Loucy (cell line): ENCODE data around the gene HIVEP2.

Experiments used
- H2AFZ ChIP-seq: fragments of 200-600 bp; sonication (generic); 2 replicates; pipeline ENCODE4 v1.6.0; 2016; ENCODE audit warnings: antibody characterized with exemption, mild to moderate bottlenecking, low read length, moderate library complexity
- H3F3A ChIP-seq: fragments of 200-600 bp; 2 replicates; pipeline ENCODE4 v1.6.0; 2016; ENCODE audit warnings: antibody characterized with exemption, low read depth, mild to moderate bottlenecking
- H3K27me3 ChIP-seq: fragments of 200-600 bp; sonication (generic); 2 replicates; pipeline ENCODE4 v1.6.1; 2014; ENCODE audit warnings: low read length, mild to moderate bottlenecking; ENCODE audit not compliant: insufficient read depth, poor library complexity, severe bottlenecking
- H3K36me3 ChIP-seq: fragments of 200-600 bp; sonication (generic); 2 replicates; pipeline ENCODE4 v1.6.1; 2016; ENCODE audit warnings: low read length; ENCODE audit not compliant: insufficient read depth
- H3K4me1 ChIP-seq: fragments of 200-600 bp; sonication (generic); 2 replicates; pipeline ENCODE4 v1.5.1; 2014; ENCODE audit warnings: low read length, mild to moderate bottlenecking; ENCODE audit not compliant: insufficient read depth, poor library complexity, severe bottlenecking
- H3K4me2 ChIP-seq: fragments of 200-600 bp; sonication (generic); 2 replicates; pipeline ENCODE4 v1.6.0; 2014; ENCODE audit warnings: antibody characterized with exemption, low read length, low read depth, mild to moderate bottlenecking; ENCODE audit not compliant: poor library complexity, severe bottlenecking
- H3K4me3 ChIP-seq: fragments of 200-600 bp; sonication (generic); 2 replicates; pipeline ENCODE4 v1.5.1; 2014; ENCODE audit warnings: low read length, mild to moderate bottlenecking, mixed read lengths; ENCODE audit not compliant: poor library complexity, severe bottlenecking
- H3K79me2 ChIP-seq: fragments of 200-600 bp; sonication (generic); 2 replicates; pipeline ENCODE4 v1.6.1; 2014; ENCODE audit warnings: low read length; ENCODE audit not compliant: insufficient read depth
- H3K9ac ChIP-seq: fragments of 200-600 bp; sonication (generic); 2 replicates; pipeline ENCODE4 v1.6.0; 2014; ENCODE audit warnings: mild to moderate bottlenecking, low read depth, low read length, moderate library complexity; ENCODE audit not compliant: poor library complexity, severe bottlenecking
- H3K9me2 ChIP-seq: fragments of 200-600 bp; sonication (generic); replicated peaks from 2 replicates; pipeline ENCODE4 v1.6.1; 2016; ENCODE audit warnings: low read depth, low read length, mixed read lengths
- H3K9me3 ChIP-seq: fragments of 200-600 bp; sonication (generic); 2 replicates; pipeline ENCODE4 v1.6.1; 2014; ENCODE audit warnings: mild to moderate bottlenecking, antibody characterized with exemption, low read length, low read depth; ENCODE audit not compliant: insufficient read depth
- H4K20me1 ChIP-seq: fragments of 200-600 bp; sonication (generic); 2 replicates; pipeline ENCODE4 v1.6.0; 2014; ENCODE audit warnings: antibody characterized with exemption, low read length, mild to moderate bottlenecking; ENCODE audit not compliant: insufficient read depth, poor library complexity, severe bottlenecking
- EZH2phosphoT487 ChIP-seq: fragments of 200-600 bp; IDR thresholded peaks from 2 replicates; pipeline ENCODE4 v1.6.1; 2018; ENCODE audit warnings: antibody characterized with exemption, mild to moderate bottlenecking, moderate library complexity, borderline replicate concordance
- TF ChIP-seq, protein P1 (sequence below): fragments of 200-600 bp; sonication (generic); conservative IDR thresholded peaks from 2 replicates; pipeline ENCODE4 v1.5.1; 2014; ENCODE audit warnings: mild to moderate bottlenecking, antibody characterized with exemption, low read length

HIVEP2 gene

GRCh38 chr6:142934106-142934505, 10.9 kb downstream of the HIVEP2 start:
- peak overlapping the region; percentile 66 for H3K9ac ChIP-seq
- peak overlapping the region; percentile 66 for H3K4me3 ChIP-seq
- peaks cover 100% of the 10 kb centered on the region for H3K79me2 ChIP-seq
- H3K27me3 ChIP-seq = no peaks in the 10 kb centered on the region
- TF ChIP-seq, protein P1, sequence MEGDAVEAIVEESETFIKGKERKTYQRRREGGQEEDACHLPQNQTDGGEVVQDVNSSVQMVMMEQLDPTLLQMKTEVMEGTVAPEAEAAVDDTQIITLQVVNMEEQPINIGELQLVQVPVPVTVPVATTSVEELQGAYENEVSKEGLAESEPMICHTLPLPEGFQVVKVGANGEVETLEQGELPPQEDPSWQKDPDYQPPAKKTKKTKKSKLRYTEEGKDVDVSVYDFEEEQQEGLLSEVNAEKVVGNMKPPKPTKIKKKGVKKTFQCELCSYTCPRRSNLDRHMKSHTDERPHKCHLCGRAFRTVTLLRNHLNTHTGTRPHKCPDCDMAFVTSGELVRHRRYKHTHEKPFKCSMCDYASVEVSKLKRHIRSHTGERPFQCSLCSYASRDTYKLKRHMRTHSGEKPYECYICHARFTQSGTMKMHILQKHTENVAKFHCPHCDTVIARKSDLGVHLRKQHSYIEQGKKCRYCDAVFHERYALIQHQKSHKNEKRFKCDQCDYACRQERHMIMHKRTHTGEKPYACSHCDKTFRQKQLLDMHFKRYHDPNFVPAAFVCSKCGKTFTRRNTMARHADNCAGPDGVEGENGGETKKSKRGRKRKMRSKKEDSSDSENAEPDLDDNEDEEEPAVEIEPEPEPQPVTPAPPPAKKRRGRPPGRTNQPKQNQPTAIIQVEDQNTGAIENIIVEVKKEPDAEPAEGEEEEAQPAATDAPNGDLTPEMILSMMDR = no peak
- TF ChIP-seq EZH2phosphoT487 = no peak
- no peaks in the 10 kb centered on the region for H3K9me3 ChIP-seq
- H4K20me1 ChIP-seq = peaks cover 20% of the 10 kb centered on the region
- H2AFZ ChIP-seq = no peak overlapping the region
- H3K4me1 ChIP-seq = peaks cover 76% of the 10 kb centered on the region
- no peaks in the 10 kb centered on the region for H3K9me2 ChIP-seq
- H3K4me2 ChIP-seq = peak overlapping the region; percentile 91
- H3F3A ChIP-seq = no peaks in the 10 kb centered on the region
- no peaks in the 10 kb centered on the region for H3K36me3 ChIP-seq

DNA sequence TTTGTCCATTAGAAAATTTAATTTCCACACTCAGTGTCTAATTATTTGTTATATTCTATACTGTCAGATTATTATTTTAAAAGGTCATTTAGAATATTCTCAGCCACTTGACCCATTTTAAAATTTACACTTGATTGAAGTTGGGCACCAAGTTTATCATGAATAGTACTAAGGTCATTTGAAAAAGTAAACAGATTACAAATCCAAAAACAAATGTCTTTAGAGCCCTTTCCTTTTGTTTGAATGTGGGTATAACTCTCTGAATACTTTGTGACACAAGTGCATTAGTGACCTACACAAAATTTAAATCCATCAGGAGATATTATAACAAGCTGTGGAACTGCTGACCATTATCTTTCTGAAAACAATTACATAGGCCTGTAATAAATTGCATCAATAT, 11.3 kb downstream of the HIVEP2 start:
- TF ChIP-seq EZH2phosphoT487 = no peak
- TF ChIP-seq, protein P1 = no peak
- no peaks in the 10 kb centered on the region for H3K27me3 ChIP-seq
- peaks cover 21% of the 10 kb centered on the region for H4K20me1 ChIP-seq
- H3K4me2 ChIP-seq = peak overlapping the region; percentile 91
- peak overlapping the region; percentile 66 for H3K9ac ChIP-seq
- peaks cover 76% of the 10 kb centered on the region for H3K4me1 ChIP-seq
- H2AFZ ChIP-seq = no peak overlapping the region
- no peaks in the 10 kb centered on the region for H3F3A ChIP-seq
- H3K36me3 ChIP-seq = no peaks in the 10 kb centered on the region
- H3K79me2 ChIP-seq = peaks cover 100% of the 10 kb centered on the region
- H3K4me3 ChIP-seq = peak overlapping the region; percentile 66
- H3K9me2 ChIP-seq = no peaks in the 10 kb centered on the region
- H3K9me3 ChIP-seq = no peaks in the 10 kb centered on the region

DNA sequence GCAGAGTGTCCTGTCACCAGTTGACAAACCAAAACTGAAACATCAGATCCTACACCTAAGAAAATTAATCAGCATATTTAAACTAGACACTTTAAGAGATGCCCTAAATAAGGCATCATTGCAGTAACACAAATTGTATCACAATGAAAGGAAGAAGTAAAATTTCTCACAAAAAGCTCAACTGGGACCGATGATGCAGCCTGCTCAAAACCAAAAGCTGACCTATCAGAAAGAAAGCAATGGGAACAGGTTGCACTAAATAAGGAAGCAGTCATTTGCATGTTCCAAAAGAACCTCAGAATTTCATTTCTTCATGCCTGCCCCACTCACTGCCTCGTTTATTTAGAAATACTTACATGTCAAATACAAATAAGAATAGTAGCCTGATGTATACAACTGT, 12.1 kb downstream of the HIVEP2 start:
- Histone ChIP-seq H3K79me2 (peaks cover 100% of the 10 kb centered on the region), H3K36me3 (no peaks in the 10 kb centered on the region), H3K4me2 (peak overlapping the region; percentile 91), H2AFZ (no peak overlapping the region), H3K27me3 (no peaks in the 10 kb centered on the region), H3K9me3 (no peaks in the 10 kb centered on the region), H3K4me3 (peak overlapping the region; percentile 55), H3K9ac (peak overlapping the region; percentile 66), H3K4me1 (peaks cover 75% of the 10 kb centered on the region), H3F3A (no peaks in the 10 kb centered on the region), H3K9me2 (no peaks in the 10 kb centered on the region), H4K20me1 (peaks cover 28% of the 10 kb centered on the region)
- TF ChIP-seq EZH2phosphoT487 = no peak
- TF ChIP-seq, protein P1 = no peak
